Mammary epithelial cell (primary cell): ENCODE data around the gene GCFC2.

Experiments
- EZH2 ChIP-seq: IDR thresholded peaks from 2 replicates; pipeline ENCODE4 v1.6.1; 2012; ENCODE audit warnings: low read length, inconsistent platforms, borderline replicate concordance
- TF ChIP-seq, protein P1 (sequence below), 2 donors: IDR thresholded peaks in 1 of 2; conservative IDR thresholded peaks in 1 of 2; 2 replicates each; pipeline ENCODE4 v1.5.1; 2011 to 2012; ENCODE audit warnings: inconsistent platforms in 2 of 2, low read length in 2 of 2, mild to moderate bottlenecking in 2 of 2, control low read depth in 1 of 2, low read depth in 1 of 2; ENCODE audit not compliant: insufficient read depth in 1 of 2; ENCODE audit errors: extremely low read depth in 1 of 2

DNA sequence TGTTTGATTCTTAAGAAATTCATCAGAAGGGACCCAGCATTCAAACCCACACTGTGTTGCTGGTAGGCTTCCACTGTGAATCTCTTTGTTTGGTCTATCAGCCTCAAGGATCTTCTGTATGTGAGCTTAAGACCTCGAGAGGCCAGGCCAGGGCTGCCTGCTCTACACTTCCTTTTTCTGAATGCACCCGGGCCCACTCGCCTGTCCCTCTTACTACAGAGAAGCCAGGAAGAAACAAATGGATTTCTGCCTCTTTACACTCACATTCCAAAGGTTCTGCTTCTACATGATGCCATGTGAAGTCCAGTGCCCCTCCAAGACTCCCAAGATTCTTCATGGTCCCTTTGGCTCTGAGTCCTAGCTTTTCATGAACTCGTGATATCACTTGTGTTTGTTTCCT is 89.5 kb downstream of the GCFC2 start:
- no peak for TF ChIP-seq EZH2
- TF ChIP-seq, protein P1, sequence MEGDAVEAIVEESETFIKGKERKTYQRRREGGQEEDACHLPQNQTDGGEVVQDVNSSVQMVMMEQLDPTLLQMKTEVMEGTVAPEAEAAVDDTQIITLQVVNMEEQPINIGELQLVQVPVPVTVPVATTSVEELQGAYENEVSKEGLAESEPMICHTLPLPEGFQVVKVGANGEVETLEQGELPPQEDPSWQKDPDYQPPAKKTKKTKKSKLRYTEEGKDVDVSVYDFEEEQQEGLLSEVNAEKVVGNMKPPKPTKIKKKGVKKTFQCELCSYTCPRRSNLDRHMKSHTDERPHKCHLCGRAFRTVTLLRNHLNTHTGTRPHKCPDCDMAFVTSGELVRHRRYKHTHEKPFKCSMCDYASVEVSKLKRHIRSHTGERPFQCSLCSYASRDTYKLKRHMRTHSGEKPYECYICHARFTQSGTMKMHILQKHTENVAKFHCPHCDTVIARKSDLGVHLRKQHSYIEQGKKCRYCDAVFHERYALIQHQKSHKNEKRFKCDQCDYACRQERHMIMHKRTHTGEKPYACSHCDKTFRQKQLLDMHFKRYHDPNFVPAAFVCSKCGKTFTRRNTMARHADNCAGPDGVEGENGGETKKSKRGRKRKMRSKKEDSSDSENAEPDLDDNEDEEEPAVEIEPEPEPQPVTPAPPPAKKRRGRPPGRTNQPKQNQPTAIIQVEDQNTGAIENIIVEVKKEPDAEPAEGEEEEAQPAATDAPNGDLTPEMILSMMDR (conservative IDR thresholded peaks at IDR 0.05 in 1 of 2, IDR thresholded peaks at IDR 0.05 in 1 of 2; ENCODE audit: extremely low read depth in 1 of 2, insufficient read depth in 1 of 2, low read depth in 1 of 2, low read length in 2 of 2): no peak
